ENCODE results near the gene ARPC1B. TPM values are rescaled to one million over a fixed set of nuclear protein-coding genes. Genes with fewer than 3 reads are reported as not detected.

Gene ARPC1B
- total and polyA plus RNA-seq, 9 of the 15 experiments (the other 6 are each of a cell fraction or from before 2014, with no cell fraction given), result 6.7 to 357 (median 211) TPM

GRCh38 chr7:99325592-99326407, 48.7 kb upstream of the ARPC1B start, which contains the start of gene ARPC1A (continued):
- TF ChIP-seq ZNF165 (CRISPR knock-in tag; IDR thresholded peaks at IDR 0.05; ENCODE audit: borderline replicate concordance) (0 out of 2 replicates have a peak, but pooled peaks have one; percentile 20), NFXL1 (CRISPR knock-in tag; IDR thresholded peaks at IDR 0.05) (no peak), FOXP1 (CRISPR knock-in tag; IDR thresholded peaks at IDR 0.05) (peak; percentile 63; the same call in 1 of the 2 replicates), MLX (CRISPR knock-in tag; conservative IDR thresholded peaks at IDR 0.05) (no peak), SPI1 (IDR thresholded peaks at IDR 0.05; ENCODE audit: borderline replicate concordance, low read depth, low read length) (peak; percentile 34; the same call in 1 of the 2 replicates), MAFG (tag; conservative IDR thresholded peaks at IDR 0.05) (no peak), ZNF589 (CRISPR knock-in tag; IDR thresholded peaks at IDR 0.05; ENCODE audit: low read depth) (no peak), FOXA1 (IDR thresholded peaks at IDR 0.05; ENCODE audit: borderline replicate concordance) (no peak), CBX8 (IDR thresholded peaks at IDR 0.05; ENCODE audit: borderline replicate concordance, extremely low read depth, low read depth, low read length, poor library complexity, severe bottlenecking) (no peak), BRF2 (IDR thresholded peaks at IDR 0.05; ENCODE audit: borderline replicate concordance, insufficient read depth, insufficient read length) (no peak), MAFK (IDR thresholded peaks at IDR 0.05; ENCODE audit: low read length) (no peak), IRF9 (tag; IDR thresholded peaks at IDR 0.05) (no peak), SRSF9 (IDR thresholded peaks at IDR 0.05; ENCODE audit: borderline replicate concordance, low read depth, low read length) (no peak), PML (IDR thresholded peaks at IDR 0.05; ENCODE audit: low read length) (peak; percentile 86), MTA1 (IDR thresholded peaks at IDR 0.05; ENCODE audit: borderline replicate concordance) (peak; percentile 32; the same call in 1 of the 2 replicates), NFRKB (IDR thresholded peaks at IDR 0.05; ENCODE audit: low read depth) (no peak), ZNF512 (tag; IDR thresholded peaks at IDR 0.05) (no peak), ZNF785 (CRISPR knock-in tag; IDR thresholded peaks at IDR 0.05) (no peak)
- TF ChIP-seq, protein P1, sequence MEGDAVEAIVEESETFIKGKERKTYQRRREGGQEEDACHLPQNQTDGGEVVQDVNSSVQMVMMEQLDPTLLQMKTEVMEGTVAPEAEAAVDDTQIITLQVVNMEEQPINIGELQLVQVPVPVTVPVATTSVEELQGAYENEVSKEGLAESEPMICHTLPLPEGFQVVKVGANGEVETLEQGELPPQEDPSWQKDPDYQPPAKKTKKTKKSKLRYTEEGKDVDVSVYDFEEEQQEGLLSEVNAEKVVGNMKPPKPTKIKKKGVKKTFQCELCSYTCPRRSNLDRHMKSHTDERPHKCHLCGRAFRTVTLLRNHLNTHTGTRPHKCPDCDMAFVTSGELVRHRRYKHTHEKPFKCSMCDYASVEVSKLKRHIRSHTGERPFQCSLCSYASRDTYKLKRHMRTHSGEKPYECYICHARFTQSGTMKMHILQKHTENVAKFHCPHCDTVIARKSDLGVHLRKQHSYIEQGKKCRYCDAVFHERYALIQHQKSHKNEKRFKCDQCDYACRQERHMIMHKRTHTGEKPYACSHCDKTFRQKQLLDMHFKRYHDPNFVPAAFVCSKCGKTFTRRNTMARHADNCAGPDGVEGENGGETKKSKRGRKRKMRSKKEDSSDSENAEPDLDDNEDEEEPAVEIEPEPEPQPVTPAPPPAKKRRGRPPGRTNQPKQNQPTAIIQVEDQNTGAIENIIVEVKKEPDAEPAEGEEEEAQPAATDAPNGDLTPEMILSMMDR (IDR thresholded peaks at IDR 0.05 in 2 of 3, conservative IDR thresholded peaks at IDR 0.05 in 1 of 3; ENCODE audit: insufficient read depth in 2 of 3, low read depth in 1 of 3, low read length in 3 of 3), result peak; percentile 44 to 63 (median 45)

Data from K562 (cell line).